BE2C (cell line): ENCODE results near the gene RPS6KA5.
"Not testable (repeated sequence)": the region's sequence is repeated elsewhere in the genome, so short reads cannot be mapped to it uniquely, and the experiment has no call there.

Source experiments
- DNase-seq: peaks from one replicate; pipeline ENCODE4 v3.0.0-alpha.2; 2020
- H3K27me3 ChIP-seq: fragments of 250-450 bp; sonication (Bioruptor Pico); 2 replicates; pipeline ENCODE4 v1.5.1; 2020; ENCODE audit warnings: mild to moderate bottlenecking
- H3K36me3 ChIP-seq: fragments of 250-450 bp; sonication (Bioruptor Pico); 2 replicates; pipeline ENCODE4 v1.5.1; 2020; ENCODE audit warnings: mild to moderate bottlenecking
- H3K4me1 ChIP-seq: fragments of 250-450 bp; sonication (Bioruptor Pico); 2 replicates; pipeline ENCODE4 v1.5.1; 2020
- H3K4me3 ChIP-seq: 2 replicates; pipeline ENCODE4 v1.5.1; 2011; ENCODE audit warnings: low read depth, low read length
- H3K9me3 ChIP-seq: fragments of 250-450 bp; sonication (Bioruptor Pico); 2 replicates; pipeline ENCODE4 v1.5.1; 2020
- CTCF ChIP-seq: IDR thresholded peaks from 2 replicates; pipeline ENCODE4 v1.5.1; 2012; ENCODE audit warnings: mild to moderate bottlenecking, low read depth, low read length

The RPS6KA5 gene

GRCh38 chr14:90942511-90942910, 117.9 kb downstream of the RPS6KA5 start:
- TF ChIP-seq CTCF, result no peak
- H3K4me1 ChIP-seq, result no peaks in the 10 kb centered on the region
- no peaks in the 10 kb centered on the region for H3K36me3 ChIP-seq
- H3K4me3 ChIP-seq, result no peak overlapping the region
- H3K9me3 ChIP-seq, result no peaks in the 10 kb centered on the region
- DNase-seq, result no peak
- H3K27me3 ChIP-seq, result no peaks in the 10 kb centered on the region

GRCh38 chr14:90941706-90942105, 118.7 kb downstream of the RPS6KA5 start:
- Histone ChIP-seq H3K27me3 (no peaks in the 10 kb centered on the region), H3K36me3 (no peaks in the 10 kb centered on the region), H3K9me3 (no peaks in the 10 kb centered on the region), H3K4me3 (no peak overlapping the region), H3K4me1 (no peaks in the 10 kb centered on the region)
- no peak for TF ChIP-seq CTCF
- no peak for DNase-seq

- Histone ChIP-seq H3K27me3 (no peaks in the 10 kb centered on the region), H3K36me3 (no peaks in the 10 kb centered on the region), H3K4me3 (no peak overlapping the region), H3K4me1 (no peaks in the 10 kb centered on the region), H3K9me3 (no peaks in the 10 kb centered on the region)
- TF ChIP-seq CTCF, result no peak
- DNase-seq, result no peak
These were observed 120.0 kb downstream of the RPS6KA5 start for GRCh38 chr14:90940318-90940962.

GRCh38 chr14:90939252-90939795, 121.1 kb downstream of the RPS6KA5 start:
- not testable (repeated sequence) for DNase-seq, H3K4me1 ChIP-seq

GRCh38 chr14:90938615-90939014, 121.8 kb downstream of the RPS6KA5 start:
- no peaks in the 10 kb centered on the region for H3K9me3 ChIP-seq
- no peak overlapping the region for H3K4me3 ChIP-seq
- H3K4me1 ChIP-seq, result no peaks in the 10 kb centered on the region
- no peak for TF ChIP-seq CTCF
- no peaks in the 10 kb centered on the region for H3K36me3 ChIP-seq
- no peaks in the 10 kb centered on the region for H3K27me3 ChIP-seq
- no peak for DNase-seq

More at GRCh38 chr14:90939252-90939795, 121.1 kb downstream of the RPS6KA5 start:
- H3K27me3 ChIP-seq, H3K4me3 ChIP-seq, H3K9me3 ChIP-seq, H3K36me3 ChIP-seq: not testable (repeated sequence)

GRCh38 chr14:90936757-90937440, 123.5 kb downstream of the RPS6KA5 start:
- no peak for DNase-seq
- H3K4me1 ChIP-seq, result no peaks in the 10 kb centered on the region
- H3K4me3 ChIP-seq, result no peak overlapping the region
- TF ChIP-seq CTCF, result no peak
- H3K36me3 ChIP-seq, result no peaks in the 10 kb centered on the region
- no peaks in the 10 kb centered on the region for H3K27me3 ChIP-seq
- H3K9me3 ChIP-seq, result no peaks in the 10 kb centered on the region
